CD4-positive, alpha-beta T cell treated with Interleukin-17A for 4 hours (primary cell): ENCODE results near the gene MORN5.

Source experiments
- DNase-seq: peaks from one replicate; pipeline ENCODE4 v3.0.0-alpha.2; 2020; ENCODE audit warnings: mixed read lengths

Gene MORN5

GRCh38 chr9:122125509-122126330, 34.0 kb upstream of the MORN5 start:
- DNase-seq = no peak

- no peak for DNase-seq
These were observed 33.1 kb upstream of the MORN5 start for GRCh38 chr9:122126331-122127261.

DNA sequence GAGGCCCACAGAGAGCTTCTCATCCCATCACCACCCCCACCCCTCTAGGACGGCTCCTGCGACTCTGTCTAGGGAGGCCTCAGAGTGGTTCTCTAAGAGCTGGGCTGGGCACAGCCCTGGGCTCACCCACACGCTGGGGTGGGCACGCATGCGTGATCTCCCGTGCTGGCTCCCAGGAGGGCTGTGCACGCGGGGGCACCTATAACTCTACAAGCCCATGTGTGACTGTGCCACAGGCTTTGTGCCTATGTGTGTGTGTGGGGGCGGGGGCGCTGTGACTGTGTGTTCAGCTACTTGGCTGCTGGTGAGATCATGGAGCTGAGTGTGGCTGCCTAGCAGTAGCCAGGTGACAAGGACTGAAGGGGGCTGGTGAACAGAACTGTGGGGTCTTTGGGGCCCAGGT, 32.3 kb upstream of the MORN5 start:
- DNase-seq = peak; percentile 9

DNA sequence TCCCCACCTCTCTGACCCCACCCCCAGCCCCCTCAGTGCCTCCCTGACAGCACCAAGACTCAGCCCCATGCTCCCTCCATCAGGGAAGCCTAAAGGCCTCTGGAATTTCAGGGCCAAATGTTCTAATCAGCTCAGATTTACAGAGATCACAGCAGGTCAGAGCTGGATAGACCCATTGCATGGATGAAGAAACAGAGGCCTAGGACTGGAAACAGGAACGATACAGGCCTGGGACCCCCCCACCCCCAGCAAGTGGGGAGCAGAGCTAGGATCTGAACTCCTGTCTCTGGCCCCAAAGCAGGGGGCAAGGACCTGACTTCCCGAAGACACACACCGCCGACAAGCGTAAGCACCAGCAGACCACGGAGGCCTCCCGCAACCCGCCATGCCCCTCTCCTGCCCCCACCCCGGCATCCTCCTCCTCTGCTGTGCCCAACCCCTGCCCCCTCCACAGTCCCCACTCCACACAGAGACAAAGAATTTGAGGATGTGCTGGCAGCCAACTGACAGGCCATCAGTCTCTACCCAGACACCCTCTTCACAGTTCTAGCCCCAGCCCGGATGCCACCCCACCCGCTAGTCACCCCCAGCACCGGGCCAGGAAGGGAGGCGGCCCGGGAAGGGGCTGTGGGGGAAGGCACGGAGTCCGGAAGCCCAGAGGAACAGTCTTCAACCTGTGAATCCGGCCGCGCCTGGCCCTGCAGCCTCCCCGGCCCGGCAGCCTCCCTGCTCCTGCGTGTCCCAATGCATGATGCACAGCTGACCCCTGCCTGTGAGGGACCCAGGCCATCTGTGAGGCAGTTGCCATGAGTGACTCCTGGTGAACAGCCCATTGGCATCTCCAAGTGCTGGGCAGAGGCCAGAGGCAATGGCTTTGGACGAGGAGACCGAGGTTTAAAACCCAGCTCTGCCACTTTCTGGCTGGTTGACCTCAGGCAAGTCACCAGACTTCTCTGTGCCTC, 31.4 kb upstream of the MORN5 start:
- DNase-seq = peak; percentile 28

- no peak for DNase-seq
These were observed 30.8 kb upstream of the MORN5 start for GRCh38 chr9:122128969-122129343.

GRCh38 chr9:122129969-122130368, 29.7 kb upstream of the MORN5 start:
- DNase-seq = no peak

GRCh38 chr9:122130837-122131236, 28.9 kb upstream of the MORN5 start:
- no peak for DNase-seq

- DNase-seq = no peak
These were observed 28.2 kb upstream of the MORN5 start for GRCh38 chr9:122131401-122132001.

DNA sequence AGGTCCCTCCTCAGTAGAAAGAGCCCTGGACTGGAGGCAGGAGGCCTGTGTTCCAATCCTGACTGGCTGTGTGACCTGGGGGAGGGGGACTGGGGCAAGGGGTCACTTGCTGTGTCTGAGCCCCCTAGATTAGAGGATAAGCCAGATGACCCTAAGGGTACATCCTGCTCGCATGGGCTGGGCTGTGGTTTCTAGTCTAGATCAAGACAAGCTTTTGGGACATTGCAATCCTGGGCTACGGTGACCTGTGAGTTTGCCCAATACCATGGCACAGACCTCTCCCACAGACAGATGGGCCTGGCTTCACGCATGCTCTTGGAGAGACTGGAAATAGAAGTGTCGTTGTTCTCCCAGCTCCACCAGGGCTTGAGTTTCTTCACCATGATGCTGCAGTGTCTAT, 27.2 kb upstream of the MORN5 start:
- no peak for DNase-seq

GRCh38 chr9:122133263-122133983, 26.3 kb upstream of the MORN5 start:
- no peak for DNase-seq

GRCh38 chr9:122133984-122134535, 25.6 kb upstream of the MORN5 start:
- no peak for DNase-seq

DNA sequence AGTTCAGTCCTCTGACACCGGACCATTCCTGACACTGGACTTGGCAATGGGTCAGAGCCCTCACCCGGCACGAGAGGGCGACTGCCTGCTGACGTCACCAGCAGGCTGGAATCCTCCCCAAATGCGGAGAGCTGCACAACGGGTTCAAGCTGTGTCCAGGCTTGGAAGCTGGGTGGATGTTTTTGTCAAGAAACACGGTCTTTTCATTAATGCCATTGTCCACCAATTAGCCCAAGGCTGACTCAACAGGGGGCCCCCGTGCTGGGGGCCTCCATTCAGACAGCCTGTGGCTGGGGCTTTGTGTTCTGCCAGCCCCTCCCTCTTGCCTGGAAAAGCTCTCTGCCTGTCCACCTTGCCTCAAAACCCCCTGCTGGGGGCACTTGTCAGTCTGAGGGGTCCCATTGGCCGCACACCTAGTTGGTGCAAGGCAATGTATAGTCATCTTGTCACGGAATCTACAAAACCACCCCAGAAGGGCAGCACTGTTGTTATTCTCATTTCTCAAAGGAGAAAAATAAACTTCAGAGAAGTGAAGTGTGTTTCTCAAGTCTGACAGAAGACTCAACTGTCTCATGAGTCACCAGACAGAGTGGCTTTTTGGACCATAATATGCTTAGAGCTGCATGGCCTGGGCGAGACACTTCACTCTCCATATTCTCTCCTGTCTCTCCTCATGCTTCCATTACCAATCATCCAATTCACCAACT, 24.7 kb upstream of the MORN5 start:
- DNase-seq = no peak

DNA sequence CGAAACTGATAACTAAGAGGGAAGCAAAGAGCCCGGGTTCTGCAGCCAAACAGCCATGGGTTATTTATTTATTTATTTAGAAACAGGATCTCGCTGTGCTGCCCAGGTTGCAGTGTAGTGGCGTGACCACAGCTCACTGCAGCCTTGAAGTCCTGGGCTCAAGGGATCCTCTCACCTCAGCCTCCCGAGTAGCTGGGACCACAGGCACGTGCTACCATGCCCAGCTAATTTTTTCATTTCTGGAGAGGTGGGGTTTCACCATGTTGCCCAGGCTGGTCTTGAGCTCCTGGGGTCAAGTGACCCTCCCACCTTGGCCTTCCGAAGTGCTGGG, 24.2 kb upstream of the MORN5 start:
- no peak for DNase-seq

- no peak for DNase-seq
These were observed 21.0 kb upstream of the MORN5 start for GRCh38 chr9:122138560-122139268.

DNA sequence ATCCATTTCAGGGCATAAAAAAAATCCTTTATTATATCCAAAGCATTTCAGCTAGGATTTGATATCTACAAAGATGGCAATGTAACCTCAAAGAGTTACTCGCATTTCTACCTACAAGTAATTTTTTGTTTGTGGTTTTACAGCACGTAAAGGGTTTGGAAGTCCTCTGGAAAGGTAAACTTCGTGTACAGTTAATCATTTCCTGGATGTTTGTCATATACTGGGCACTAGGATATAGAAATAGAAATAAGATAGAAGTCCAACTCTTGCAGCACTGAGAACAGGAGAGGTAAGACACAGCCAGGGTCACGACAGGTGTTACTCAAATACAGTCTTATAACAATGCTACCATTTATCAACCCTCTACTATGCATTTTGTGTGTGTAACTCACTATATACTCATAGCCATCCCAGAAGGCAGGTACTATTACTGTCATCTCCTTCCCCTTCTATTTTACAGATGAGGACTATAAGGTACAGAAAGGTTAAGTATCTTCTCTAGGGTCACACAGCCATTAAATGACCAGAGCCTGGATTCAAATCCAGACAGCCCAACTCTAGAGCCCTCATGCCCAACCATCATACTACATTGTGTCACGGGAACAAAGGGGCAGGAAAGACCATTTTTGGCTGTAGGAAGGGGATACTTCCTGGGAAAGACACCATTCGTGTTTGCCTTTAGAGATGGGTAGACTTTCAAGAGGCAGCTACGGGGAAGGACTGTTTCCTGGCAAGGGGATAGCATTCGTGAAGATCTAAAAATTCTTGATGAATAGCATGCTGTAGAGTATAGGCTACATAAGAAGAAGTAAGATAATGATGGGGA, 19.1 kb upstream of the MORN5 start:
- DNase-seq = no peak

DNA sequence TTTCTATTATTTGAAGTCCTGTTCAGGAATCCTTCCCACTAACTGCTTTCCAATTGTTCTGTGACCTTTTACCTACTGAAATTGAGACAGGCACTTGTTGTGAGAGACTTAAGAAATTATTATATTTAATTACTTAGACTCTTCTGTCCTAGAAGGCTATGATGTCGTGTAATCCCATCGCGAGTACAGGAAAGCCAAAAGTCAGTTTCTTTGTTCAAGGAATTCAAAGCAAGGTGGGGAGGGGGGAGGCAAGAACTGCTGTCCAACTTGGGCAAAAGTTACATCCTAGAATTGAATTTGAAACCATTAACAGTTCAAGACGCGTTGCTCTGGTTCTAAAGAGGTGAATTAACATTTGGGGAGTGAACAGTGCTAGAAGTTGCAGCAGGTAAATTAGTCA, 18.0 kb upstream of the MORN5 start:
- DNase-seq = no peak

DNA sequence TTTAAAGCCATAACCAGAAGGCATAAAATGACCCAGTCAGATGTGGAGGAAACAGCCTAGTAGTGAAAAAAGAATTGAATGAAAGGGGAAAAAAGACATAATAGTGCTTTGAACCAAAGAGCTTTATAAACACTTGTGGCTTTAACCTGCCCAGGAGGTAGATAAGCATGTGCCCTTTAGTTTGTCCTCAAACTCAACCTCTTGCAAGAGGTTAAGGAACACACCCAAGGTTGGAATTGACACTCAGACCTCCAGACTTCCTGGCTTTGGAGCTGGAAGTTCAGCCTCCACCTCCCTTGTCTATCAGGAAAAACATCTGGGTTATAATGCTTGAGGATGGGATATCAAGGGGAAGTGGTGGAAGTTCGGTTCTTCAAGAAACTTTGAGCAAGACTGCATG, 16.4 kb upstream of the MORN5 start:
- DNase-seq = no peak

DNA sequence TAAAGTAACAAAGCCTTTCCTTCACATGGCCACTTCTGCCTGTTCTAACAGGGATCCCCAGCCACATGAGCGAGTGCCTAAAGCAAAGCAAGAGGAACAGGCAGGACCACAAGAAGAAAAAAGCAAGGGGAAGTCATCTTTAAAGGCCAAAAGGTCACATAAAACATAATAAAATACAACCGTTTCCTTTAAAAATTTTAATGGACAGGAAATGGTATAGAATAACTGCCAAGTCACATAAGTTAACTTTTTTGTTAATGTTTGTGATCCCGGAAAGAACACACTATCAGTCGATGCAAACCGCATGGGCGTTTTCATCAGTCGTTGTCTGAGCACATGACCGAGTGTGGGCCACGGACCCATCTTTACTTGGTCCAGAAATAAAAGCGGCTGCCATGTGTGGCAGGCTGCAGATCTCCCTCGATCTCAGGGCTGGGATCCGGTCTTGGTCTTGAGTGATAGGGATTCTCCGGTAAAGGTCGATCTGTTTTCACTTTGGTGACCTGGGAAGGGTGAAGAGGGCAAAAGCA, 15.8 kb upstream of the MORN5 start:
- DNase-seq = no peak
